Stimulated activated CD8-positive, alpha-beta memory T cell treated with anti-CD3 and anti-CD28 coated beads, Interleukin-15, amount 100 ng/mL, for 24 hours (primary cell): ENCODE measurements around the gene STRBP.
"Not testable (repeated sequence)": the region's sequence is repeated elsewhere in the genome, so short reads cannot be mapped to it uniquely, and the experiment has no call there.

Experiments
- DNase-seq: peaks from one replicate; pipeline ENCODE4 v3.0.0-alpha.2; 2020; ENCODE audit warnings: low read depth

STRBP gene

GRCh38 chr9:123268465-123269259 is at the start of gene STRBP:
Gene STRBP (minus strand): TSS chr9:123268586. CDS start chr9:123184134, 84,452 bp downstream.
- peak; percentile 83 for DNase-seq

GRCh38 chr9:123316053-123316718 is 47.8 kb upstream of the STRBP start:
- no peak for DNase-seq

DNA sequence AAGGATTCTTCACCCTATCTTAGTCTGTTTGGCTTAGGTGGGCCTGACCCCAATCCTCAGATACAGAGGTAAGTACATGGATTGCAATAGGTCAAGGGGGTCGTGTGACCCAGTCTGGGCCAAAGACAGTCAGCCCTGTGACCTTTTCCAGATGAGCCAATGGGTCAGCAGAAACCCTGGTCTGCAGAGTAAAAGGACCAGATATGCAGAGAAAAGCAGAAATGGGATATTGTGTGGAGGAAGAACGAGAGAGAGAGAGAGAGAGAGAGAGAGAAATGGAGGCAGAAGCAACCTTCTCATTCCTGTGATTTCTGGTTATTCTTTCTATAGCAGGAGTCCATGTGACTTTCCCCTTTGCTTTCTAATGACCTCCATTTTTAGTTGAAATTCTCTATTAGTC is 47.2 kb upstream of the STRBP start:
- DNase-seq: no peak

GRCh38 chr9:123314617-123315016 is 46.2 kb upstream of the STRBP start:
- no peak for DNase-seq

GRCh38 chr9:123312306-123312877 is 44.0 kb upstream of the STRBP start:
- no peak for DNase-seq

GRCh38 chr9:123311250-123311752 is 42.9 kb upstream of the STRBP start:
- no peak for DNase-seq

GRCh38 chr9:123310551-123311249 is 42.3 kb upstream of the STRBP start:
- no peak for DNase-seq

DNA sequence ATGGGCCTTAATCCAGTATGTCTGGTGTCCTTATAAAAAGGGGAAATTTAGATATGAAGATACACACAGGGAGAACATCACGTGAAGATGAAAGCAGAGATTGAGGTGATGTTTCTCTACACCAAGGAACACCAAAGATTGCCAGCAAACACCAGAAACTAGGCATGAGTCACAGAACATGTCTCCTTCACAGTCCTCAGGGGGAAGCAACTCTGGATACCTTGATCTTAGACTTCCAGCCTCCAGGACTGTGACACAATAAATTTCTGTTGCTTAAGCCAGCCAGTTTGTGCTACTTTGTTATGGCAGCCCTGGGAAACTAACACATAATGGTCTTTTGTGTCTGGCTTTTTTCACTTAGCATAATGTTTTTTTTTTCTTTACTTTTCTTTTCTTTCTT is 41.2 kb upstream of the STRBP start:
- DNase-seq: no peak

DNA sequence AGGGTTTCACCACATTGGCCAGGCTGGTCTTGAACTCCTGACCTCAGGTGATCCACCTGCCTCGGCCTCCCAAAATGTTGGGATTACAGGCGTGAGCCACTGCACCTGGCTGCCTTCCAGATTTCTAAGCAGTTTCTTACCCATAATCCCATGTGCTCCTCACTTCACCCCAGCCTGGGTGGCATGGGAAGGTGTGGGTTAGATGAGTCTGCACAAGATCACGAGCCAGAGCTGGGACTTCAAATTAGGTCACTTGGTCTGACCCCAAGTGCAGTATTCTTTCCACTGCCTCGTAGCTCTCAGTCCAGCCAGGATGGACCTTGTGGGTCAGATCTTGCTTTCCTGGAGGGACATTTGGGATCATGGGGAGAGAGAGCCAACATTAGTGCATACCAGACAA is 37.5 kb upstream of the STRBP start:
- no peak for DNase-seq

DNA sequence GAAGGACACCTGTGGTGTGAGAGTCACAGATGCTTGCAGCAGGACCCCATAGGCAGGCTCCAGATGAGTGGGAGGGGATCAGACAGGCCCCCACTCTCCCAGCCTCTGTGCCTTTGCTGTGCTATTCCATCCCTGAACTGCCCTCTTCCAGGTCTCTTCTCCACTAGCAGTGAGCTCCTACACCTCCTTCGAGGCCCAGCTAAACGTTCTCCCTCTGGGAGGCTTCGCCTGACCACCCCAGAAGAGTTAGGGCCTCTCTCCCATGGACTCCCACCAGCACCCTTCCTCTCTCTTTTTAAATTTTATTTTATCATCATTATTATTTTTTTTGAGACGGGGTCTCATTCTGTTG is 35.9 kb upstream of the STRBP start:
- no peak for DNase-seq

DNA sequence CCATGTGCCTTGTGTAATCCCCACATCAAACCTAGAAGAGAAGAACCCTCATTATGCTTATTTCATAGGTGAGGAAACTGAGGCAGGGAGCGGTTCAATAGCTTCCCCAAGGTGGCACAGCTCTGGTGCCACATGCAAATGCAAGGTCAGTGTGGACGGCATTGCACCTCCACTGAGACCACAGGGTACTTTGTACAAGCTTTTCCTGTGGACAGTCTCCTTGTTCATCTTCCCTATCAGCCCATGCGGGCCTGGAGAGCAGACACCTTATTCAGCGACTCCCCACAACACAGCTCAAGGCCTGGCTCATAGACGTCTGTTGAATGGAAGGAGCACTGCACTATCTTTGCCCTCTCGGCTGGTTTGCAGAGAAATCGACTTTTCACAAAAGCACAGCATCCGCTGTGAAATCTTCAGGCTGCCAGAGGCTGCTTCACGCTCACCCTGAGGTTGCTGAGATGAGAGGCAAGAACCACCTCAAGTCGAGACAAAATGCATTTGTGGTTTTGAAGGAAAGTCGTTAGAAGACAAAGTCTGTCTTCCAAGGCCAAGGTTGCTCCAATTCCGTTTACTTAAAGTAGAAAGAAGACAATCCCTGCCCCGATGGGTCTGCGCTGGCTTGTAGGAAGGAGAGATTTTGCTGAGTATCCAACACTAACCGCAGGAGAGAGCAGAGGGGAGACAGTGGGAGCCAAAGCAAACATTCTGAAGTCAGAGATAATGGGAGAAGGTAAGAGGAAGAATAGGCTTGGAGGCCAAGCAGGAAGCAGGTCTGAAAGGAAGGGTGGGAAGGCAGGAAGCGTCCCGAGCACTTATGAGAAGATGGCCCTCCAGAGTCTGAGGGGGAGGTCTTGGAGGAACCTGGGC is 34.2 kb upstream of the STRBP start:
- no peak for DNase-seq

- not testable (repeated sequence) for DNase-seq
These were observed 33.5 kb upstream of the STRBP start for GRCh38 chr9:123301936-123302335.

- DNase-seq: no peak
These were observed 32.2 kb upstream of the STRBP start for GRCh38 chr9:123300554-123300953.

GRCh38 chr9:123299558-123300126 is 31.3 kb upstream of the STRBP start:
- DNase-seq: no peak

GRCh38 chr9:123296174-123296573 is 27.8 kb upstream of the STRBP start:
- DNase-seq: no peak

DNA sequence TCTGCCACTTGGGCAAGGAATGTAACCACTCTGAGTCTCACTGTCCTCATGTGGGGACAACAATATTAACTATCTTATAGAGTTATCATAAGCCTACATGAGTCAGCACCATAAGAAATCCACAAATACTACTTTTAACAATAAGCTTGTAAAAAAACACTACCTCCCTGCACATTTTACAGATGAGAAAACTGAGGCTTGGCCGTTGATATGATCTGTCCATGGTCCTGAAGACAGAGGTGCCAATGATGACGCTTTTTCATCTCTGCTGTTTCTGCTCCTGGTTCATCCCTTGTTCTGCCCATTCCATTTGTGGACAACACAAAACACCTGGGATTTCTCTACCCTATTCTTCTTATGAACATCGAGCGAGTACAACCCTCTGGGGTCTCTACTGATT is 23.4 kb upstream of the STRBP start:
- DNase-seq: no peak

DNA sequence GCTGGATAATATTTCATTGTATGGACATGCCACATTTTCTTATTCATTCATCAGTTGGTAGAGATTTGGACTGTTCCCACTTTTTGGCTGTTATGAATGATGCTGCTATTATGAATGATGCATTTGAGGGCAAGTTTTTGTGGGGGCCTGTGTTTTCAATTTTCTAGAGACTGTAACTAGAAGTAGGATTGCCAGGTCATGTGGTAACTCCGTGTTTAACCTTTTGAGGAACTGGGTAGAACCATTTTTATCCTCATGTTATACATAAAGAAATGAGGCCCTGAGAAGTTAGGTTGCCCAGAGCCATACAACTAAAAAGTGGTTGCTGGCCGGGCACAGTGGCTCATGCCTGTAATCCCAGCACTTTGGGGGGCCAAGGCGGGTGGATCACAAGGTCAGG is 22.4 kb upstream of the STRBP start:
- no peak for DNase-seq

DNA sequence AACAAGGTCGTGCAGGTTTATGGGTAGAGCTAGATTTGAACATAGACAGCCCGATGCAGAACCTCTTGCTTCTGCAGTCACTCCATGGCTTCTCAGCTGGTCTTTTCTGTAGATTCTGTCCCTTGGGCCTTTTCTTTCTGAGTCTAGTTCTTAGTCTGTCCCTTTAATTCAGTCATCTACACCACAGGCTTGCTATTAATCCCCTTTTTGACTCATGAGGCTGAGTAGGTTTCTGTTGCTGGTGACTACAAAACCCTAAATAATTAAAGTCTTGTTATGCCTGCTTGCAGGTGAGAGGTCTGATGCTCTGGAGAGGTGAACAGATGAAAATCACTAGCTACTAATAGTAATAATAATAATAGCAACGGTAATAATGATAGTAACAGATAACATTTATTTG is 19.3 kb upstream of the STRBP start:
- no peak for DNase-seq

DNA sequence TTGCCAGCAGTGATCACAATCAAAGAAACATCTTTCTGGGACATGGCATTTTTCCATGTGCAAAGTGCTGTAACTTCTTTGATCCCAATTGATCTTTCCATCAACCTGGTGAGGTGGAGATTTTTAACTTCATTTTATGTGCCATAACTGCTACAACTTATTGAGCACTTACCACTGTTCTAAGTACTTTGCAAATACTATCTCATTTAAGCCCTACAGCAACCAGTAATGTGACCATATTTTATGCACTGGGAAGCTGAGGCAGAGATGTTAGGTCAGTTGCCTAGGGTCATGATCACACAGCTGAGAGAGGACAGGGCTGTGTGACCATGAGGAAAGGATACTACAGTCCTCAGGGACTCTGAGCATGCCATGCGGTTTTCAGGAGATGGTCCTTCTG is 17.9 kb upstream of the STRBP start:
- DNase-seq: no peak

- DNase-seq: no peak
These were observed 16.3 kb upstream of the STRBP start for GRCh38 chr9:123284656-123285055.

- DNase-seq: no peak
These were observed 15.1 kb upstream of the STRBP start for GRCh38 chr9:123283455-123283854.
